ENCODE results near the gene PANK4.

DNA sequence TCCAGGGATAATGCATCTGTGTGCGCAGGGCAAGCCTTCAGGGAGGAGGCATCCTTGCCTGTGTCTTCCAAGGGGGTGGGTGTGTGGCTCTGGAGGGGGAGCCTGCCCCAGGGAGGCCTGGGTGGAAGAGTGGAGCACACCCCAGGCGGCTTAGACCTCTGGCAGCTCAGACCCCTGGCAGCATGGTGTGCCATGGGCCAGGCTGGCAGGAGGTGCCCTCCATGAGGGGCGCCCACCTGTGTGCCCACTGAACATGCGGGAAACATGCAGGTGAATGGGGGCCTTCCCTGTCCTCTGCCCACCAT, 1.1 kb upstream of the PANK4 start:
- TF ChIP-seq POLR2A (IDR thresholded peaks at IDR 0.05) = no peak
- TF ChIP-seq, protein P1, sequence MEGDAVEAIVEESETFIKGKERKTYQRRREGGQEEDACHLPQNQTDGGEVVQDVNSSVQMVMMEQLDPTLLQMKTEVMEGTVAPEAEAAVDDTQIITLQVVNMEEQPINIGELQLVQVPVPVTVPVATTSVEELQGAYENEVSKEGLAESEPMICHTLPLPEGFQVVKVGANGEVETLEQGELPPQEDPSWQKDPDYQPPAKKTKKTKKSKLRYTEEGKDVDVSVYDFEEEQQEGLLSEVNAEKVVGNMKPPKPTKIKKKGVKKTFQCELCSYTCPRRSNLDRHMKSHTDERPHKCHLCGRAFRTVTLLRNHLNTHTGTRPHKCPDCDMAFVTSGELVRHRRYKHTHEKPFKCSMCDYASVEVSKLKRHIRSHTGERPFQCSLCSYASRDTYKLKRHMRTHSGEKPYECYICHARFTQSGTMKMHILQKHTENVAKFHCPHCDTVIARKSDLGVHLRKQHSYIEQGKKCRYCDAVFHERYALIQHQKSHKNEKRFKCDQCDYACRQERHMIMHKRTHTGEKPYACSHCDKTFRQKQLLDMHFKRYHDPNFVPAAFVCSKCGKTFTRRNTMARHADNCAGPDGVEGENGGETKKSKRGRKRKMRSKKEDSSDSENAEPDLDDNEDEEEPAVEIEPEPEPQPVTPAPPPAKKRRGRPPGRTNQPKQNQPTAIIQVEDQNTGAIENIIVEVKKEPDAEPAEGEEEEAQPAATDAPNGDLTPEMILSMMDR (IDR thresholded peaks at IDR 0.05) = no peak
